ENCODE measurements around the gene CACTIN. TPM values are rescaled to one million over a fixed set of nuclear protein-coding genes. Genes with fewer than 3 reads are reported as not detected.
"Not testable (repeated sequence)": the region's sequence is repeated elsewhere in the genome, so short reads cannot be mapped to it uniquely, and the experiment has no call there.

The CACTIN gene
- total RNA-seq, 1 experiment from 2014 or later = 33.2 TPM

DNA sequence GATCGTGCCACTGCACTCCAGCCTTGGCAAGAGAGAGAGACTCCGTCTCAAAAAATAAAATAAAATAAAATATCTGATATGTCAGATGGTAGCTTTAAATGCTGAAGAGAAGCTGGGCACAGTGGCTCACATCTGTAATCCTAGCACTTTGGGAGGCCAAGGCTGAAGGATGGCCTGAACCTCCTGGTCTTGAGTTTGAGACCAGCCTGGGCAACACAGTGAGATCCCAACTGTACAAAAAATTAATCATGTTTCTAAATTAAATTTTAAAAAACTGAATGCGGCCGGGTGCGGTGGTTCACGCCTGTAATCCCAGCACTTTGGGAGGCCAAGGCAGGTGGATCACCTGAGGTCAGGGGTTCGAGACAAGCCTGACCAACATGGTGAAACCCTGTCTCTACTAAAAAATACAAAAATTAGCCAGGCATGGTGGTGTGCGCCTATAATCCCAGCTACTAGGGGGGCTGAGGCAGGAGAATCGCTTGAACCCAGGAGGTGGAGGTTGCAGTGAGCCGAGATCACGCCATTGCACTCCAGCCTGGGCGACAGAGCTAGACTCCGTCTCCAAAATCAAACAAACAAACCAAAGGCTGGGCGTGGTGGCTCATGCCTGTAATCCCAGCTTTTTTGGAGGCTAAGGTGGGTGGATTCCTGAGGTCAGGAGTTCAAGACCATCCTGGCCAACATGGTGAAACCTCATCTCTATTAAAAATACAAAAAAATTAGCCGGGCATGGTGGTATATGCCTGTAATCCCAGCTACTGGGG lies 42.4 kb downstream of the CACTIN start:
- H3K9me3 ChIP-seq (ENCODE audit: control insufficient read depth in 1 of 2, insufficient read depth in 1 of 2, low read depth in 1 of 2, low read length in 2 of 2); H2AFZ ChIP-seq (ENCODE audit: low read depth, low read length, poor library complexity, severe bottlenecking); CTCF ChIA-PET; H3K36me3 ChIP-seq (ENCODE audit: control insufficient read depth in 1 of 2, insufficient read depth in 2 of 2, low read length in 2 of 2); ATAC-seq; H3K9me2 ChIP-seq (ENCODE audit: insufficient read depth); H4K20me1 ChIP-seq (ENCODE audit: insufficient read depth); intact Hi-C loops (cut with micrococcal nuclease); H3K4me2 ChIP-seq (ENCODE audit: low read length); BruUV-seq (replicated peaks); H3K27me3 ChIP-seq (ENCODE audit: insufficient read depth, low read length); H3K4me3 ChIP-seq (replicated peaks in 1 of 2; ENCODE audit: low read depth in 1 of 2, low read length in 2 of 2); H3K9ac ChIP-seq (ENCODE audit: low read length); DNase-seq (ENCODE audit: low read depth, low spot score); H3K27ac ChIP-seq (ENCODE audit: low read depth, low read length); H3K79me2 ChIP-seq (ENCODE audit: insufficient read depth, low read length): not testable (repeated sequence)
- RAD21 ChIA-PET (ENCODE audit: low non-redundant PET in 1 of 2, low total read pairs in 2 of 2, uncharacterized antibody in 2 of 2, unreplicated experiment in 2 of 2) = interaction anchor here in 1 of 2 experiments (0.7 kb wide), 1 partner anchor 16 kb away, joined by 3 read pairs; no protein-coding TSS in a partner anchor
- H3K4me1 ChIP-seq (ENCODE audit: control insufficient read depth in 1 of 2, insufficient read depth in 2 of 2, low read length in 2 of 2) = peaks cover 5 to 26% of the 10 kb centered on the region in 2 experiments
- POLR2A ChIA-PET = interaction anchor here (0.7 kb wide), 1 partner anchor 123 kb away, joined by 4 read pairs; no protein-coding TSS in a partner anchor

DNA sequence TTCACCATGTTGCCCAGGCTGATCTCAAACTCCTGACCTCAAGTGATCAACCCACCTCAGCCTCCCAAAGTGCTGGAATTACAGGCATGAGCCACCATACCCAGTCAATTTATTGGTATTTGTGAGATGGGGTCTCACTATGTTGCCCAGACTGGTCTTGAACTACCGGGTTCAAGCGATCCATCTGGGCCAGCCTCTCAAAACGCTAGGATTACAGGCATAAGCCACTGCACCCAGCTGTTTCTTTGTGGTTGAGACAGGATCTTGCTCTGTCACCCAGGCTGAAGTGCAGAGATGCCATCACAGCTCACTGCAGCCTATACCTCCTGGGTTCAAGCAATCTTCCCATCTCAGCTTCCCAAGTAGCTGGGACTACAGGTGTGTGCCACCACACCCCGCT lies 44.8 kb downstream of the CACTIN start:
- H3K27ac ChIP-seq (ENCODE audit: low read depth, low read length); H3K9me3 ChIP-seq (ENCODE audit: control insufficient read depth in 1 of 2, insufficient read depth in 1 of 2, low read depth in 1 of 2, low read length in 2 of 2); RAD21 ChIA-PET (ENCODE audit: low non-redundant PET in 1 of 2, low total read pairs in 2 of 2, uncharacterized antibody in 2 of 2, unreplicated experiment in 2 of 2); H4K20me1 ChIP-seq (ENCODE audit: insufficient read depth); H3K79me2 ChIP-seq (ENCODE audit: insufficient read depth, low read length); H3K9me2 ChIP-seq (ENCODE audit: insufficient read depth); H3K27me3 ChIP-seq (ENCODE audit: insufficient read depth, low read length); DNase-seq (ENCODE audit: low read depth, low spot score); CTCF ChIA-PET; ATAC-seq; H3K4me2 ChIP-seq (ENCODE audit: low read length); H3K9ac ChIP-seq (ENCODE audit: low read length); H2AFZ ChIP-seq (ENCODE audit: low read depth, low read length, poor library complexity, severe bottlenecking); intact Hi-C loops (cut with micrococcal nuclease); H3K4me3 ChIP-seq (replicated peaks in 1 of 2; ENCODE audit: low read depth in 1 of 2, low read length in 2 of 2); BruUV-seq (replicated peaks); POLR2A ChIA-PET; H3K36me3 ChIP-seq (ENCODE audit: control insufficient read depth in 1 of 2, insufficient read depth in 2 of 2, low read length in 2 of 2): not testable (repeated sequence)
- H3K4me1 ChIP-seq (ENCODE audit: control insufficient read depth in 1 of 2, insufficient read depth in 2 of 2, low read length in 2 of 2) = peaks cover 5 to 40% of the 10 kb centered on the region in 2 experiments
